Keratinocyte (primary cell): ENCODE measurements around the gene ALKBH2. TPM values are rescaled to one million over a fixed set of nuclear protein-coding genes. Genes with fewer than 3 reads are reported as not detected.

Experiments used
- DNase-seq: peaks from one replicate; pipeline ENCODE4 v3.0.0-alpha.2; 2011; ENCODE audit warnings: low read depth, missing footprints, low spot score
- FAIRE-seq: peaks from 2 replicates; lab custom pipeline; 2011; peaks lifted over from hg19 to GRCh38; lab: Jason Lieb, UNC
- H2AFZ ChIP-seq: 2 replicates; pipeline ENCODE4 v1.6.0; 2012; ENCODE audit warnings: low read length, control low read depth, inconsistent platforms; ENCODE audit not compliant: control insufficient read depth
- H3K27ac ChIP-seq: 2 replicates; pipeline ENCODE4 v1.5.1; 2011; ENCODE audit warnings: low read length; ENCODE audit not compliant: control insufficient read depth, insufficient read depth
- H3K27me3 ChIP-seq: 3 replicates; pipeline ENCODE4 v1.6.0; 2011; ENCODE audit warnings: low read length; ENCODE audit not compliant: control insufficient read depth, insufficient read depth; ENCODE audit errors: extremely low read depth
- H3K36me3 ChIP-seq, 2 experiments: 2 replicates in 1 of 2; 3 replicates in 1 of 2; pipeline ENCODE4 v1.5.1; 2011; ENCODE audit warnings: low read length in 2 of 2, mild to moderate bottlenecking in 1 of 2; ENCODE audit not compliant: control insufficient read depth in 2 of 2, insufficient read depth in 2 of 2; ENCODE audit errors: extremely low read depth in 1 of 2
- H3K4me1 ChIP-seq: 3 replicates; pipeline ENCODE4 v1.5.1; 2011; ENCODE audit warnings: low read length; ENCODE audit not compliant: control insufficient read depth, insufficient read depth; ENCODE audit errors: extremely low read depth
- H3K4me2 ChIP-seq: 3 replicates; pipeline ENCODE4 v1.6.0; 2011; ENCODE audit warnings: low read depth, low read length; ENCODE audit not compliant: control insufficient read depth, insufficient read depth; ENCODE audit errors: extremely low read depth
- H3K4me3 ChIP-seq, 3 experiments: fragments of 200-600 bp in 1 of 3; sonication (generic) in 1 of 3; 2 replicates in 2 of 3; 3 replicates in 1 of 3; pipeline ENCODE4 v1.5.1; 2011 to 2016; ENCODE audit warnings: low read length in 3 of 3, mild to moderate bottlenecking in 3 of 3, control low read depth in 2 of 3, inconsistent platforms in 1 of 3, low read depth in 1 of 3, mixed read lengths in 1 of 3, mixed run types in 1 of 3, moderate library complexity in 1 of 3; ENCODE audit not compliant: control insufficient read depth in 2 of 3, insufficient read depth in 2 of 3; ENCODE audit errors: extremely low read depth in 1 of 3
- H3K79me2 ChIP-seq: 2 replicates; pipeline ENCODE4 v1.6.0; 2012; ENCODE audit warnings: low read length; ENCODE audit not compliant: control insufficient read depth, insufficient read depth
- H3K9ac ChIP-seq: 3 replicates; pipeline ENCODE4 v1.6.0; 2011; ENCODE audit warnings: low read length; ENCODE audit not compliant: control insufficient read depth, insufficient read depth; ENCODE audit errors: extremely low read depth
- H3K9me1 ChIP-seq: 3 replicates; pipeline ENCODE4 v1.6.0; 2011; ENCODE audit warnings: low read length; ENCODE audit not compliant: control insufficient read depth, insufficient read depth; ENCODE audit errors: extremely low read depth
- H3K9me3 ChIP-seq: 2 replicates; pipeline ENCODE4 v1.5.1; 2012; ENCODE audit warnings: low read depth, low read length; ENCODE audit not compliant: control insufficient read depth
- H4K20me1 ChIP-seq: 3 replicates; pipeline ENCODE4 v1.6.0; 2011; ENCODE audit warnings: low read length; ENCODE audit not compliant: control insufficient read depth, insufficient read depth; ENCODE audit errors: extremely low read depth
- EZH2 ChIP-seq: IDR thresholded peaks from one replicate; pipeline ENCODE4 v1.6.1; 2012; ENCODE audit warnings: inconsistent platforms, mild to moderate bottlenecking, low read length, moderate library complexity
- dilution Hi-C: fragments of 300-500 bp; cut with MboI; formaldehyde crosslinking; loops from one replicate; pipeline ENCODE4 v1.7.0; 2020; ENCODE audit warnings: low sequenced_read_pairs; ENCODE audit not compliant: extremely low pct_ligation_motif_present
- polyA plus RNA-seq, 5 experiments: library from polyadenylated mRNA; depleted of rRNA in 3 of 5; stranded (reverse) in 3 of 5; stranded (forward) in 1 of 5; unstranded in 1 of 5; fragments of >200 nt; gene quantifications; 1 replicate in 1 of 5; 2 replicates in 3 of 5; 3 replicates in 1 of 5; pipeline versions ENCODE4 v1.2.1 to v1.2.3, GENCODE V29; 2011 to 2012; ENCODE audit warnings: missing spikeins in 2 of 5, low read depth in 1 of 5, low replicate concordance in 1 of 5
- TF ChIP-seq, protein P1 (sequence below), 3 experiments: IDR thresholded peaks in 1 of 3; conservative IDR thresholded peaks in 1 of 3; optimal IDR thresholded peaks in 1 of 3; 2 replicates in 2 of 3; 3 replicates in 1 of 3; pipeline versions ENCODE3 to v1.5.1; 2011; ENCODE audit warnings: low read length in 3 of 3, mild to moderate bottlenecking in 3 of 3, moderate library complexity in 2 of 3, control low read depth in 1 of 3, inconsistent platforms in 1 of 3; ENCODE audit not compliant: insufficient read depth in 2 of 3; ENCODE audit errors: extremely low read depth in 1 of 3

Gene ALKBH2
- polyA plus RNA-seq, 1 donor (not counting 4 experiments of a cell fraction or from before 2014, with no cell fraction given): 25.2 TPM

DNA sequence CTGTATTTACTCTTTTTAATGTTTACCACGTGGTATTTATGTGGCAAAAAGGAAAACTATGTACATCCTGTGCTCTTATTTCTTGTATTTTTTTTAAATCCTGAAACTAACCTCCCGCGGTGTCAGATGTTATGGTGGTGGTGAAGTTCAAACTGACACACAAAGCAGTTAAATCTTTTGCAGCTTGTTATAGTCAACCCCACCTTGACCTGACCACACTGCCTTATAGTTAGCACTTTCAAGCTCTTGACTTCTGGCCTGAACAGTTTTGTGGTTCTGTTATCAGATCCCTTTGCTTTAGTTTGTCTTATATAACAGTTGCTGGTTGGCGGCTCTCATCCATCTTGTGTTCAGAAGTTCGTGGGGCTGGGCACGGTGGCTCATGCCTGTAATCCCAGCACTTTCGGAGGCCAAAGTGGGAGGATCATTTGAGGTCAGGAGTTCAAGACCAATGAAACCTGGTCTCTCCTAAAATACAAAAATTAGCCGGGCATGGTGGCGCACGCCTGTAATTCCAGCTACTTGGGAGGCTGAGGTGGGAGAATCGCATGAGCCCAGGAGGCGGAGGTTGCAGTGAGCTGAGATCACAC, 6.3 kb upstream of the ALKBH2 start:
- Histone ChIP-seq H3K79me2 (no peaks in the 10 kb centered on the region), H3K4me1 (peaks cover 6% of the 10 kb centered on the region), H3K27ac (no peak overlapping the region), H3K9ac (no peak overlapping the region), H3K4me3 (no peak overlapping the region), H3K4me2 (peak overlapping the region; percentile 93), H4K20me1 (no peaks in the 10 kb centered on the region), H3K9me3 (no peaks in the 10 kb centered on the region), H3K36me3 (peaks cover 10 to 11% of the 10 kb centered on the region in 2 experiments), H2AFZ (no peak overlapping the region), H3K9me1 (no peaks in the 10 kb centered on the region), H3K27me3 (no peaks in the 10 kb centered on the region)
- dilution Hi-C loops: loop anchor here (10.0 to 25.0 kb wide), 2 partner anchors 288 to 435 kb away; no protein-coding TSS in a partner anchor
- DNase-seq (no peak), FAIRE-seq (no peak)
- TF ChIP-seq EZH2: no peak
- TF ChIP-seq, protein P1, sequence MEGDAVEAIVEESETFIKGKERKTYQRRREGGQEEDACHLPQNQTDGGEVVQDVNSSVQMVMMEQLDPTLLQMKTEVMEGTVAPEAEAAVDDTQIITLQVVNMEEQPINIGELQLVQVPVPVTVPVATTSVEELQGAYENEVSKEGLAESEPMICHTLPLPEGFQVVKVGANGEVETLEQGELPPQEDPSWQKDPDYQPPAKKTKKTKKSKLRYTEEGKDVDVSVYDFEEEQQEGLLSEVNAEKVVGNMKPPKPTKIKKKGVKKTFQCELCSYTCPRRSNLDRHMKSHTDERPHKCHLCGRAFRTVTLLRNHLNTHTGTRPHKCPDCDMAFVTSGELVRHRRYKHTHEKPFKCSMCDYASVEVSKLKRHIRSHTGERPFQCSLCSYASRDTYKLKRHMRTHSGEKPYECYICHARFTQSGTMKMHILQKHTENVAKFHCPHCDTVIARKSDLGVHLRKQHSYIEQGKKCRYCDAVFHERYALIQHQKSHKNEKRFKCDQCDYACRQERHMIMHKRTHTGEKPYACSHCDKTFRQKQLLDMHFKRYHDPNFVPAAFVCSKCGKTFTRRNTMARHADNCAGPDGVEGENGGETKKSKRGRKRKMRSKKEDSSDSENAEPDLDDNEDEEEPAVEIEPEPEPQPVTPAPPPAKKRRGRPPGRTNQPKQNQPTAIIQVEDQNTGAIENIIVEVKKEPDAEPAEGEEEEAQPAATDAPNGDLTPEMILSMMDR (optimal IDR thresholded peaks at IDR 0.05 in 1 of 3, IDR thresholded peaks at IDR 0.05 in 1 of 3, conservative IDR thresholded peaks at IDR 0.05 in 1 of 3; ENCODE audit: extremely low read depth in 1 of 3, insufficient read depth in 2 of 3, low read length in 3 of 3): no peak

DNA sequence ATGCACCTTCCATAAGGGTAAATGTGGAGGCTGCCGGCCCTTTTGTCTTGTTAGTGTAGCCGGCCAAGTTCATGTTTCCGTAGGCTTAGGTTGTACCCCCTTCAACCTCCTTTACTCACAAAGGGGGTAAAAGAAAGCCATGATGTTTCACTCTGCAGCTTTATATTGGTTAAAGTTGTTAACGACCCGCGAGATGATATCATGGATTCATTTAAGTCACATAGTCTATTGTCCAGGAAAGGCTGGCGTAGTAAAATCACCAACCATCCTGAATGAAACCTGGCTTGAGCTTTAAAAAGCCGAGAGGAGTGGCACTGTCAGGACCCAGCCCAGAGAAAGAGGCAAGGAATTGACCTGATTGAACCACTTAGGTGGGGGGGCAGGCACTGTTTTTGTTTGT, 5.4 kb upstream of the ALKBH2 start:
- no peaks in the 10 kb centered on the region for H3K79me2 ChIP-seq
- H3K9me3 ChIP-seq: no peaks in the 10 kb centered on the region
- H3K4me2 ChIP-seq: peak overlapping the region; percentile 93
- H3K4me3 ChIP-seq: peak overlapping the region; percentile 72 to 77 (median 75)
- DNase-seq (no peak), FAIRE-seq (no peak)
- peaks cover 6% of the 10 kb centered on the region for H3K4me1 ChIP-seq
- H4K20me1 ChIP-seq: no peaks in the 10 kb centered on the region
- no peaks in the 10 kb centered on the region for H3K27me3 ChIP-seq
- H3K9ac ChIP-seq: peak overlapping the region; percentile 70
- TF ChIP-seq EZH2: no peak
- TF ChIP-seq, protein P1 (optimal IDR thresholded peaks at IDR 0.05 in 1 of 3, IDR thresholded peaks at IDR 0.05 in 1 of 3, conservative IDR thresholded peaks at IDR 0.05 in 1 of 3; ENCODE audit: extremely low read depth in 1 of 3, insufficient read depth in 2 of 3, low read length in 3 of 3): no peak
- peak overlapping the region; percentile 55 for H3K27ac ChIP-seq
- H3K36me3 ChIP-seq: peaks cover 6 to 9% of the 10 kb centered on the region in 2 experiments
- H2AFZ ChIP-seq: peak overlapping the region; percentile 67
- dilution Hi-C loops: no loop called here
- H3K9me1 ChIP-seq: no peaks in the 10 kb centered on the region
